ENCODE measurements around the gene HSPB9.

DNA sequence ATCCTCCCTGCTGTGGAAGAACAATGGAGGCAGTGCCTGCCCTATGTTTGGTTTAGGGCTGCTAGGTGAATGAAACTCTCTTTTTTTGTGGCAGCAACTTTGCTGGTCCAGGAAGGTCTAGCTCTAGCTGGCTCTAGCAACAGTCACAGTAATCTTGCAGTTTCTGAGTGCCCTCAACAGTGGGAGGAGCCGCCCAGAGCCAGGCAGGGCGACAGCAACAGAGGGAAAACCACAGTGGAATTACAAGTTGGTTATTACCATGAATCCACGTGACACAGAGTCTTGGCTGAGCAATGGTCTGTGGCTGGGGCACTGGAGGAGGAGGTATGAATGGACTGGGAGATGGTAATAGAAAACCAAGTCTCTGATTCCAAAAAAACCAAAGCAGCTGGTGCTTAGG lies 10.3 kb downstream of the HSPB9 start:
- no peak for TF ChIP-seq POLR2A (IDR thresholded peaks at IDR 0.05; ENCODE audit: extremely low read depth, insufficient read length)
- TF ChIP-seq, protein P1, sequence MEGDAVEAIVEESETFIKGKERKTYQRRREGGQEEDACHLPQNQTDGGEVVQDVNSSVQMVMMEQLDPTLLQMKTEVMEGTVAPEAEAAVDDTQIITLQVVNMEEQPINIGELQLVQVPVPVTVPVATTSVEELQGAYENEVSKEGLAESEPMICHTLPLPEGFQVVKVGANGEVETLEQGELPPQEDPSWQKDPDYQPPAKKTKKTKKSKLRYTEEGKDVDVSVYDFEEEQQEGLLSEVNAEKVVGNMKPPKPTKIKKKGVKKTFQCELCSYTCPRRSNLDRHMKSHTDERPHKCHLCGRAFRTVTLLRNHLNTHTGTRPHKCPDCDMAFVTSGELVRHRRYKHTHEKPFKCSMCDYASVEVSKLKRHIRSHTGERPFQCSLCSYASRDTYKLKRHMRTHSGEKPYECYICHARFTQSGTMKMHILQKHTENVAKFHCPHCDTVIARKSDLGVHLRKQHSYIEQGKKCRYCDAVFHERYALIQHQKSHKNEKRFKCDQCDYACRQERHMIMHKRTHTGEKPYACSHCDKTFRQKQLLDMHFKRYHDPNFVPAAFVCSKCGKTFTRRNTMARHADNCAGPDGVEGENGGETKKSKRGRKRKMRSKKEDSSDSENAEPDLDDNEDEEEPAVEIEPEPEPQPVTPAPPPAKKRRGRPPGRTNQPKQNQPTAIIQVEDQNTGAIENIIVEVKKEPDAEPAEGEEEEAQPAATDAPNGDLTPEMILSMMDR (IDR thresholded peaks at IDR 0.05; ENCODE audit: low read depth, low read length) = no peak
- no peak for TF ChIP-seq MYC (IDR thresholded peaks at IDR 0.05; ENCODE audit: low read depth, low read length)

Data from NB4 (cell line).